Measurements from ENCODE around the gene SSR4. TPM values are rescaled to one million over a fixed set of nuclear protein-coding genes. Genes with fewer than 3 reads are reported as not detected.

Gene SSR4
- total and polyA plus RNA-seq, 2 of the 13 experiments (the other 11 are each of a cell fraction or from before 2014, with no cell fraction given): 214 to 288 TPM

DNA sequence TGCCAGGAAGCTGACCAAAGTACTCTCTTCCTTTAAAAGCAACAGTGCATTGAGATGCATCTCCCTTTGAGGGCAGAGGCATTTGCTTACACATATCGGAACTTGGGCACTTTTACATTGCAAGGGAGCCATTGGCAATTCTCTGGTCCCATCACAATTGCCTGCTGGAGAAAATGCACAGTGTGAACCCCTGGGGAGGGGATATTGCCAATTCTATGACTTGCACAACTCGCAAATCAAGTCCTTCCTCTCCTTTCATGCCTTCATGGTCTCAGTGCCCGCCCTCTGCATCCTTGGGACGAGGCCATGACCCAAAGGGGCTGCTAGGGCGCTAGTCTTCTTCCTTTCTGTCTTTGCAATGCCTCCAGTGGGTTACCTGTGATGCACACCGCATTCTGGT is 50.7 kb downstream of the SSR4 start:
- no peak for FAIRE-seq
- CTCF ChIA-PET (ENCODE audit: low intra/inter-chr PET ratio, low total read pairs): no interaction called here
- POLR2A ChIA-PET: no interaction called here
- no peak for DNase-seq (ENCODE audit: low spot score)
- H3K9ac ChIP-seq (ENCODE audit: insufficient read depth, low read depth, low read length): no peak overlapping the region
- no peaks in the 10 kb centered on the region for H3K4me1 ChIP-seq (ENCODE audit: insufficient read depth, low read length)
- H3K4me2 ChIP-seq (ENCODE audit: low read depth, low read length): no peak overlapping the region
- no peak overlapping the region for H2AFZ ChIP-seq (ENCODE audit: low read length)
- H4K20me1 ChIP-seq (ENCODE audit: insufficient read depth, low read length): no peaks in the 10 kb centered on the region
- intact Hi-C loops (cut with micrococcal nuclease; ENCODE audit: unreplicated experiment) (no loop called here), in situ Hi-C loops (cut with HindIII; ENCODE audit: extremely low pct_ligation_motif_present, low pct_unique_long_range_greater_than_20kb) (no loop called here)
- no peaks in the 10 kb centered on the region for H3K36me3 ChIP-seq (replicated peaks in 1 of 2; ENCODE audit: control insufficient read depth in 1 of 2, insufficient read depth in 2 of 2, low read length in 2 of 2)
- no peak for ATAC-seq
- H3K27me3 ChIP-seq (ENCODE audit: control insufficient read depth in 1 of 2, insufficient read depth in 2 of 2, low read length in 2 of 2): no peaks in the 10 kb centered on the region
- no peak for TF ChIP-seq ZNF275 (CRISPR knock-in tag; IDR thresholded peaks at IDR 0.05; ENCODE audit: borderline replicate concordance)
- H3K9me3 ChIP-seq (ENCODE audit: low read length): no peaks in the 10 kb centered on the region
- H3K79me2 ChIP-seq (ENCODE audit: insufficient read depth, low read length): no peaks in the 10 kb centered on the region
- no peak overlapping the region for H3K27ac ChIP-seq (ENCODE audit: extremely low read length, insufficient read depth, low read length)
- WGBS (ENCODE audit: low lambda C conversion rate): 17% methylated on average over 5 of the region's 6 CpGs
- no peak overlapping the region for H3K4me3 ChIP-seq (replicated peaks in 1 of 3; ENCODE audit: insufficient read depth in 1 of 3, low read depth in 2 of 3, low read length in 3 of 3)
- no TSS peak for BruUV-seq (replicated peaks)

DNA sequence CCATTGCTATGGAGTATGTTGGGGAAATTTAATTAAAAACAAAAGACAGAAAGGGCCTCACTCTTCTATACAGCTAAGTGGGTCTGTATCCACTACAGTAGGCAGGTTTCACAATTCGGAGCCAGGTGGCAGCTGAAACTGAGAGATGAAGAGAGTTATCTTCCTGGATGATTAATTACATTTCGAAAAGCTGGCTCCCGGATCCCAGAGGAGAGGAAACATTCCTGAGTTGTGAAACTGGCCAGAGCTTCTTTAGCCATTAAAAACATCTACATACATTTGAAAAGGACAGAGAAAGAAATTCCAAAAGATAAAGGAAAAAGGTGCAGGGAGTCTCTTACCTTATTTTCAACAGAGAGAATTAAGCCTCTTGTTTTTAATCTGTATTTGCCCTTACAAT is 51.4 kb downstream of the SSR4 start:
- no peaks in the 10 kb centered on the region for H3K79me2 ChIP-seq (ENCODE audit: insufficient read depth, low read length)
- WGBS (ENCODE audit: low lambda C conversion rate): 11% methylated on average over 3 of the region's 3 CpGs
- CTCF ChIA-PET (ENCODE audit: low intra/inter-chr PET ratio, low total read pairs): no interaction called here
- H2AFZ ChIP-seq (ENCODE audit: low read length): no peak overlapping the region
- H3K9ac ChIP-seq (ENCODE audit: insufficient read depth, low read depth, low read length): no peak overlapping the region
- no peak overlapping the region for H3K4me3 ChIP-seq (replicated peaks in 1 of 3; ENCODE audit: insufficient read depth in 1 of 3, low read depth in 2 of 3, low read length in 3 of 3)
- no peaks in the 10 kb centered on the region for H3K27me3 ChIP-seq (ENCODE audit: control insufficient read depth in 1 of 2, insufficient read depth in 2 of 2, low read length in 2 of 2)
- H3K4me1 ChIP-seq (ENCODE audit: insufficient read depth, low read length): no peaks in the 10 kb centered on the region
- ATAC-seq (no peak), FAIRE-seq (no peak), DNase-seq (ENCODE audit: low spot score) (no peak)
- POLR2A ChIA-PET: no interaction called here
- BruUV-seq (replicated peaks): no TSS peak
- in situ Hi-C loops (cut with HindIII; ENCODE audit: extremely low pct_ligation_motif_present, low pct_unique_long_range_greater_than_20kb): no loop called here
- no peak overlapping the region for H3K4me2 ChIP-seq (ENCODE audit: low read depth, low read length)
- intact Hi-C loops (cut with micrococcal nuclease; ENCODE audit: unreplicated experiment): no loop called here
- H3K27ac ChIP-seq (ENCODE audit: extremely low read length, insufficient read depth, low read length): no peak overlapping the region
- no peaks in the 10 kb centered on the region for H4K20me1 ChIP-seq (ENCODE audit: insufficient read depth, low read length)
- H3K36me3 ChIP-seq (replicated peaks in 1 of 2; ENCODE audit: control insufficient read depth in 1 of 2, insufficient read depth in 2 of 2, low read length in 2 of 2): no peaks in the 10 kb centered on the region
- TF ChIP-seq ZNF83 (CRISPR knock-in tag; IDR thresholded peaks at IDR 0.05; ENCODE audit: borderline replicate concordance): no peak
- TF ChIP-seq NCOR1 (IDR thresholded peaks at IDR 0.05; ENCODE audit: borderline replicate concordance, low read length): no peak
- no peak for TF ChIP-seq ZEB1 (IDR thresholded peaks at IDR 0.05; ENCODE audit: insufficient replicate concordance, low read depth)
- TF ChIP-seq, protein P1, sequence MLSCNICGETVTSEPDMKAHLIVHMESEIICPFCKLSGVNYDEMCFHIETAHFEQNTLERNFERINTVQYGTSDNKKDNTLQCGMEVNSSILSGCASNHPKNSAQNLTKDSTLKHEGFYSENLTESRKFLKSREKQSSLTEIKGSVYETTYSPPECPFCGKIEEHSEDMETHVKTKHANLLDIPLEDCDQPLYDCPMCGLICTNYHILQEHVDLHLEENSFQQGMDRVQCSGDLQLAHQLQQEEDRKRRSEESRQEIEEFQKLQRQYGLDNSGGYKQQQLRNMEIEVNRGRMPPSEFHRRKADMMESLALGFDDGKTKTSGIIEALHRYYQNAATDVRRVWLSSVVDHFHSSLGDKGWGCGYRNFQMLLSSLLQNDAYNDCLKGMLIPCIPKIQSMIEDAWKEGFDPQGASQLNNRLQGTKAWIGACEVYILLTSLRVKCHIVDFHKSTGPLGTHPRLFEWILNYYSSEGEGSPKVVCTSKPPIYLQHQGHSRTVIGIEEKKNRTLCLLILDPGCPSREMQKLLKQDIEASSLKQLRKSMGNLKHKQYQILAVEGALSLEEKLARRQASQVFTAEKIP (CRISPR knock-in tag; IDR thresholded peaks at IDR 0.05; ENCODE audit: borderline replicate concordance): no peak
- TF ChIP-seq THAP8 (CRISPR knock-in tag; IDR thresholded peaks at IDR 0.05; ENCODE audit: borderline replicate concordance): no peak
- TF ChIP-seq, protein P2, sequence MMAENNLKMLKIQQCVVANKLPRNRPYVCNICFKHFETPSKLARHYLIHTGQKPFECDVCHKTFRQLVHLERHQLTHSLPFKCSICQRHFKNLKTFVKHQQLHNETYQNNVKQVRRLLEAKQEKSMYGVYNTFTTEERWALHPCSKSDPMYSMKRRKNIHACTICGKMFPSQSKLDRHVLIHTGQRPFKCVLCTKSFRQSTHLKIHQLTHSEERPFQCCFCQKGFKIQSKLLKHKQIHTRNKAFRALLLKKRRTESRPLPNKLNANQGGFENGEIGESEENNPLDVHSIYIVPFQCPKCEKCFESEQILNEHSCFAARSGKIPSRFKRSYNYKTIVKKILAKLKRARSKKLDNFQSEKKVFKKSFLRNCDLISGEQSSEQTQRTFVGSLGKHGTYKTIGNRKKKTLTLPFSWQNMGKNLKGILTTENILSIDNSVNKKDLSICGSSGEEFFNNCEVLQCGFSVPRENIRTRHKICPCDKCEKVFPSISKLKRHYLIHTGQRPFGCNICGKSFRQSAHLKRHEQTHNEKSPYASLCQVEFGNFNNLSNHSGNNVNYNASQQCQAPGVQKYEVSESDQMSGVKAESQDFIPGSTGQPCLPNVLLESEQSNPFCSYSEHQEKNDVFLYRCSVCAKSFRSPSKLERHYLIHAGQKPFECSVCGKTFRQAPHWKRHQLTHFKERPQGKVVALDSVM (CRISPR knock-in tag; IDR thresholded peaks at IDR 0.05): no peak
- no peak for TF ChIP-seq THAP9 (CRISPR knock-in tag; IDR thresholded peaks at IDR 0.05; ENCODE audit: borderline replicate concordance)
- H3K9me3 ChIP-seq (ENCODE audit: low read length): no peaks in the 10 kb centered on the region
